HepG2 (cell line): ENCODE measurements around the gene MSMB. TPM values are rescaled to one million over a fixed set of nuclear protein-coding genes. Genes with fewer than 3 reads are reported as not detected.
A peak's percentile ranks its signal among the peaks of the same experiment; 100 is the strongest.

ENCODE experiments used
- ATF4 ChIP-seq, 2 experiments: fragments of 450-650 bp in 1 of 2; sonication (generic) in 1 of 2; formaldehyde crosslinking; IDR thresholded peaks; 2 replicates each; pipeline versions ENCODE4 v1.5.0 to v1.8.0; 2020 to 2022; ENCODE audit warnings: mild to moderate bottlenecking in 1 of 2, missing genetic modification reagents in 1 of 2
- DDIT3 ChIP-seq: sonication (generic); formaldehyde crosslinking; IDR thresholded peaks from 2 replicates; pipeline ENCODE4 v1.4.0; 2020; ENCODE audit warnings: mild to moderate bottlenecking, missing genetic modification reagents
- DRAP1 ChIP-seq: IDR thresholded peaks from 2 replicates; pipeline ENCODE4 v1.6.1; 2016; ENCODE audit warnings: missing genetic modification reagents, missing compliant biosample characterization
- ETS1 ChIP-seq: sonication (generic); formaldehyde crosslinking; IDR thresholded peaks from 2 replicates; pipeline ENCODE4 v1.4.0; 2020; ENCODE audit warnings: missing genetic modification reagents
- IKZF5 ChIP-seq: IDR thresholded peaks from 2 replicates; pipeline ENCODE4 v1.6.1; 2018; ENCODE audit warnings: missing genetic modification reagents, mild to moderate bottlenecking, missing compliant biosample characterization
- KMT2A ChIP-seq: sonication (generic); formaldehyde crosslinking; IDR thresholded peaks from 2 replicates; pipeline ENCODE4 v1.4.0; 2020; ENCODE audit warnings: missing genetic modification reagents
- MLX ChIP-seq: IDR thresholded peaks from 2 replicates; pipeline ENCODE4 v1.6.1; 2016
- PPARG ChIP-seq: conservative IDR thresholded peaks from 2 replicates; pipeline ENCODE4 v1.6.1; 2016; ENCODE audit warnings: missing biosample characterization, missing genetic modification reagents
- RBM39 ChIP-seq: fragments of 200-400 bp; formaldehyde crosslinking; IDR thresholded peaks from one replicate; pipeline ENCODE4 v1.6.1; 2018; ENCODE audit warnings: antibody characterized with exemption, mild to moderate bottlenecking, low read depth, low read length; ENCODE audit not compliant: poor library complexity, severe bottlenecking
- SIN3A ChIP-seq: IDR thresholded peaks from 2 replicates; pipeline ENCODE4 v1.6.1; 2011; ENCODE audit warnings: low read depth, mild to moderate bottlenecking, control low read depth, low read length, borderline replicate concordance
- TCF7 ChIP-seq: sonication (generic); IDR thresholded peaks from 2 replicates; pipeline ENCODE4 v1.6.1; 2016; ENCODE audit warnings: antibody characterized with exemption, low read depth
- TGIF2 ChIP-seq: IDR thresholded peaks from 2 replicates; pipeline ENCODE4 v1.6.1; 2016; ENCODE audit warnings: control low read depth, missing compliant biosample characterization
- TOPORS ChIP-seq: sonication (generic); formaldehyde crosslinking; IDR thresholded peaks from 2 replicates; pipeline ENCODE4 v1.8.0; 2023; ENCODE audit warnings: mild to moderate bottlenecking, missing genetic modification reagents
- ZNF362 ChIP-seq: sonication (generic); formaldehyde crosslinking; IDR thresholded peaks from 2 replicates; pipeline ENCODE4 v1.4.0; 2020; ENCODE audit warnings: missing genetic modification reagents, mild to moderate bottlenecking, borderline replicate concordance
- ZNF501 ChIP-seq: sonication (generic); formaldehyde crosslinking; IDR thresholded peaks from 2 replicates; pipeline ENCODE4 v1.5.1; 2020; ENCODE audit warnings: mild to moderate bottlenecking, moderate library complexity, missing genetic modification reagents
- ZNF547 ChIP-seq: sonication (generic); formaldehyde crosslinking; IDR thresholded peaks from 2 replicates; pipeline ENCODE4 v1.5.1; 2020; ENCODE audit warnings: mild to moderate bottlenecking, missing genetic modification reagents
- ZNF597 ChIP-seq: sonication (generic); formaldehyde crosslinking; IDR thresholded peaks from 2 replicates; pipeline ENCODE4 v1.5.0; 2020; ENCODE audit warnings: missing genetic modification reagents
- polyA plus RNA-seq, 8 experiments: library from polyadenylated mRNA; depleted of rRNA in 3 of 8; stranded (reverse) in 7 of 8; unstranded in 1 of 8; fragments of >200 nt; fragmentation: Illumina TruSeq in 4 of 8; extraction: Trizol in 4 of 8; gene quantifications; 2 replicates each; pipeline versions ENCODE4 v1.2.1 to v1.2.3, GENCODE V29; 2011 to 2016; ENCODE audit warnings: low read depth in 4 of 8, missing spikeins in 1 of 8, mixed read lengths in 1 of 8; ENCODE audit not compliant: insufficient read depth in 1 of 8
- total RNA-seq, 5 experiments: library from RNA; depleted of rRNA; stranded (reverse); fragments of >200 nt; fragmentation: Illumina TruSeq; extraction: Trizol; gene quantifications; 2 replicates each; pipeline ENCODE4 v1.2.3, GENCODE V29; 2016; ENCODE audit warnings: low read depth in 1 of 5

MSMB gene
- total and polyA plus RNA-seq, 2 of the 13 experiments (the other 11 are each of a cell fraction or from before 2014, with no cell fraction given) = 0.84 TPM; not detected in 1

GRCh38 chr10:46022978-46023702 lies 22.9 kb downstream of the MSMB start (continued):
- TF ChIP-seq ATF4 (CRISPR knock-in tag; IDR thresholded peaks at IDR 0.05) (peak in 1 of 2 experiments; percentile 32; a peak in 1 of 4 replicates), ZNF547 (peak; percentile 87), IKZF5 (CRISPR knock-in tag) (peak; percentile 92), TOPORS (peak; percentile 72; the same call in 1 of the 2 replicates), DDIT3 (CRISPR knock-in tag) (no peak), ZNF501 (peak; percentile 81), MLX (0 out of 2 replicates have a peak, but pooled peaks have one; percentile 52), SIN3A (peak; percentile 96), TGIF2 (CRISPR knock-in tag) (peak; percentile 84), ZNF362 (CRISPR knock-in tag) (peak; percentile 64; the same call in 1 of the 2 replicates), ZNF597 (CRISPR knock-in tag) (no peak), PPARG (CRISPR knock-in tag) (peak; percentile 75), ETS1 (CRISPR knock-in tag) (no peak), DRAP1 (CRISPR knock-in tag) (peak; percentile 94), TCF7 (no peak), KMT2A (CRISPR knock-in tag) (peak; percentile 88), RBM39 (no peak)
